Thyroid gland (tissue), 4 donors: ENCODE data around the gene ING2.

ENCODE experiments used
- CTCF ChIP-seq, 6 experiments: fragments of 200-600 bp in 3 of 6; fragments of 450-650 bp in 3 of 6; sonication (generic) in 3 of 6; IDR thresholded peaks; one replicate each; pipeline ENCODE4 v1.5.1; 2016 to 2019; ENCODE audit warnings: antibody characterized with exemption in 6 of 6, mild to moderate bottlenecking in 2 of 6, inconsistent platforms in 1 of 6, moderate library complexity in 1 of 6
- POLR2A ChIP-seq, 2 donors: fragments of 450-650 bp; IDR thresholded peaks; one replicate each; pipeline ENCODE4 v1.6.1; 2017; ENCODE audit warnings: antibody characterized with exemption in 2 of 2, mild to moderate bottlenecking in 2 of 2, moderate library complexity in 1 of 2

GRCh38 chr4:183469936-183470335, 34.9 kb upstream of the ING2 start:
- no peak for TF ChIP-seq CTCF (IDR thresholded peaks at IDR 0.05)
- no peak for TF ChIP-seq POLR2A (IDR thresholded peaks at IDR 0.05)
